HepG2 (cell line): Measurements from ENCODE around the gene PRPSAP2.
"Not testable (repeated sequence)": the region's sequence is repeated elsewhere in the genome, so short reads cannot be mapped to it uniquely, and the experiment has no call there.

Experiments used
- NBN ChIP-seq: fragments of 450-650 bp; conservative IDR thresholded peaks from 2 replicates; pipeline ENCODE4 v1.6.1; 2017
- TF ChIP-seq, protein P1 (sequence below): sonication (generic); formaldehyde crosslinking; IDR thresholded peaks from 2 replicates; pipeline ENCODE4 v1.5.0; 2020; ENCODE audit warnings: mild to moderate bottlenecking, missing genetic modification reagents, moderate library complexity

DNA sequence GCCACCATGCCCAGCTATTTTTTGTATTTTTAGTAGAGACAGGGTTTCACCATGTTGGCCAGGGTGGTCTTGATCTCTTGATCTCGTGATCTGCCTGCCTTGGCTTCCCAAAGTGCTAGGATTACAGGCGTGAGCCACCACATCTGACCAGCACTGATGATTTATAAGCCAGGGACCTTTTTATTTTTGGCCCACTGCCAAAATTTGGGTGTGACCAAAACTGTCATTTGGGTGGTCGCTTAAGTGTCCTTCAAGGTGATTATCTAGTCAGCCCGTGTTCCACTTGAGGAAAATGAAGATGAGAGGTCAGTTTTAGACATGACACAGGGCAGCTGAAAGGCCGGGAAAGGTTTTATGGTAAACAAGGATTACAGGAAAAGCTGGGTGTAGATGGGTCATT, 7.1 kb downstream of the PRPSAP2 start:
- TF ChIP-seq, protein P1, sequence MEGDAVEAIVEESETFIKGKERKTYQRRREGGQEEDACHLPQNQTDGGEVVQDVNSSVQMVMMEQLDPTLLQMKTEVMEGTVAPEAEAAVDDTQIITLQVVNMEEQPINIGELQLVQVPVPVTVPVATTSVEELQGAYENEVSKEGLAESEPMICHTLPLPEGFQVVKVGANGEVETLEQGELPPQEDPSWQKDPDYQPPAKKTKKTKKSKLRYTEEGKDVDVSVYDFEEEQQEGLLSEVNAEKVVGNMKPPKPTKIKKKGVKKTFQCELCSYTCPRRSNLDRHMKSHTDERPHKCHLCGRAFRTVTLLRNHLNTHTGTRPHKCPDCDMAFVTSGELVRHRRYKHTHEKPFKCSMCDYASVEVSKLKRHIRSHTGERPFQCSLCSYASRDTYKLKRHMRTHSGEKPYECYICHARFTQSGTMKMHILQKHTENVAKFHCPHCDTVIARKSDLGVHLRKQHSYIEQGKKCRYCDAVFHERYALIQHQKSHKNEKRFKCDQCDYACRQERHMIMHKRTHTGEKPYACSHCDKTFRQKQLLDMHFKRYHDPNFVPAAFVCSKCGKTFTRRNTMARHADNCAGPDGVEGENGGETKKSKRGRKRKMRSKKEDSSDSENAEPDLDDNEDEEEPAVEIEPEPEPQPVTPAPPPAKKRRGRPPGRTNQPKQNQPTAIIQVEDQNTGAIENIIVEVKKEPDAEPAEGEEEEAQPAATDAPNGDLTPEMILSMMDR (CRISPR knock-in tag): not testable (repeated sequence)
- not testable (repeated sequence) for TF ChIP-seq NBN
